HG03432 (cell line): ENCODE data around the gene JAK2.
"Not testable (repeated sequence)": the region's sequence is repeated elsewhere in the genome, so short reads cannot be mapped to it uniquely, and the experiment has no call there.

Source experiments
- ATAC-seq: cut with Tn5 transposase; IDR thresholded peaks from one replicate; pipeline ENCODE4 v1.9.1; 2021; ENCODE audit warnings: mild to moderate bottlenecking, moderate library complexity; ENCODE audit not compliant: unreplicated experiment

Gene JAK2

GRCh38 chr9:5041390-5042115, 56.5 kb downstream of the JAK2 start:
- no peak for ATAC-seq

GRCh38 chr9:5042661-5043178, 57.6 kb downstream of the JAK2 start:
- ATAC-seq: peak; percentile 60

- ATAC-seq: no peak
Measured at GRCh38 chr9:5043381-5043780, 58.3 kb downstream of the JAK2 start.

GRCh38 chr9:5044160-5044559, 59.1 kb downstream of the JAK2 start:
- no peak for ATAC-seq

- no peak for ATAC-seq
Measured at GRCh38 chr9:5052838-5053237, 67.8 kb downstream of the JAK2 start.

GRCh38 chr9:5062631-5063030, 77.6 kb downstream of the JAK2 start:
- no peak for ATAC-seq

- ATAC-seq: no peak
Measured at GRCh38 chr9:5072871-5073270, 87.8 kb downstream of the JAK2 start.

GRCh38 chr9:5073701-5074100, 88.6 kb downstream of the JAK2 start:
- peak; percentile 49 for ATAC-seq

- no peak for ATAC-seq
Measured at GRCh38 chr9:5085993-5086392, 100.9 kb downstream of the JAK2 start.

GRCh38 chr9:5089737-5090136, 104.7 kb downstream of the JAK2 start:
- ATAC-seq: no peak

- ATAC-seq: no peak
Measured at GRCh38 chr9:5095795-5096194, 110.7 kb downstream of the JAK2 start.

- no peak for ATAC-seq
Measured at GRCh38 chr9:5099466-5099865, 114.4 kb downstream of the JAK2 start.

GRCh38 chr9:5101127-5101526, 116.1 kb downstream of the JAK2 start:
- ATAC-seq: not testable (repeated sequence)

GRCh38 chr9:5106517-5106916, 121.4 kb downstream of the JAK2 start:
- ATAC-seq: not testable (repeated sequence)

- ATAC-seq: no peak
Measured at GRCh38 chr9:5110867-5111681, 126.0 kb downstream of the JAK2 start.

- ATAC-seq: no peak
Measured at GRCh38 chr9:5111696-5112095, 126.6 kb downstream of the JAK2 start.

GRCh38 chr9:5112109-5112592, 127.1 kb downstream of the JAK2 start:
- no peak for ATAC-seq

- no peak for ATAC-seq
Measured at GRCh38 chr9:5112646-5113045, 127.6 kb downstream of the JAK2 start.

GRCh38 chr9:5113523-5113922, 128.5 kb downstream of the JAK2 start:
- ATAC-seq: no peak

GRCh38 chr9:5113994-5114748, 129.1 kb downstream of the JAK2 start:
- ATAC-seq: no peak

- ATAC-seq: no peak
Measured at GRCh38 chr9:5122116-5122515, 137.0 kb downstream of the JAK2 start.
